NCI-H1105 treated with DMSO at 0.1 percent for 48 hours (cell line): ENCODE measurements around the gene FOCAD.
"Not testable (repeated sequence)": the region's sequence is repeated elsewhere in the genome, so short reads cannot be mapped to it uniquely, and the experiment has no call there.

Experiments
- DNase-seq: peaks from one replicate; lab custom pipeline; 2025; lab: John Stamatoyannopoulos, UW

The FOCAD gene

GRCh38 chr9:20884985-20885593 lies 201.0 kb downstream of the FOCAD start:
- peak; percentile 10 for DNase-seq

DNA sequence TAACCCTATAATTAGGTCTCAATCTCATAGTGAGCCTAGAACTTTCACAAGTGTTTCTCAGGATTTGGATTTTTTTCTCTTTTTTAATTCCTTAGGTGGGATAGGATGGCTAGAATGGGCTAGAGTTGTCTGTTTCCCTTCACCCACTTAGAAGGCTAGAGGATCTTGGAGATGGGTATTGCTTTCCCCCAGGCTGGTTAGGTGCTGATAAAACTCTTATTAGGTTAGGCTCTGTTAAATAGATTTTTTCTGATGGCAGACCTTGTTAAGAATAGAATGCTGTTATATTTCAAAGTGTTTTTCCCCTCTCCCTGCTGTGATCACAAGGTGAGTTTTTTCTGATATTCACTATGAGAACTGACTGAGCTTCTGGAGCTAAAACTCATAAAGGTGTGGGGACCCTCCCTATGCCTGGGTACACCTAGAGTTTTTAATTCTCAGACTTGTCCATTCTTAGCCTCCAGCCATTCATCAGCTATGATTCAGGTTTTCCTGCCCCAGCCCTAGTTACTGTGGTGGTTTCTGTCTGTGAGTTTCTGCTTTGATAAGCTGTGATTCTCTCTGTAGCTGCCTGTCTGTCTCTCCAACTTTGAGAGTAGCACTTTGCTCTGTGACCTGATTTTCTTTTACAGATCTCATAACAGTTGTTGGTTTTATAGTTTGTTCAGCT lies 215.0 kb downstream of the FOCAD start:
- DNase-seq, result no peak

DNA sequence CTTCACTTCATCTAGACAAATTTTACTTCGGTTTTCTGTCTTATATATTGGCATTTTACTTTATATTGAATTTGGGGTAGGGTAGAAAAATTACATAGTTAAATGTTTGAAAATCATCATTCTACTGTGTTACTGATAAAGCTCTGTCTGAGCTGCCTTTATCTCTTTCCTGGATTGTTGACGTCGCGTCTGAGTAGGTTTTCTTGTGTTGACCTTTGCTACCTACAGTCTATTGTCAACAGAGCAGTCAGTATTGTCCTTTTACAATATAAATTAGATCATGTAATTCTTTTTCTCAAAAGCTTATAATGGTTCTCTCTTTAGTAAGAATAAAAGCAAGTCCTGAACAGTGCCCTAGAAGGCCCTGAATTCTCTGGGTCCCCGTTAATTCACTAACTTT lies 219.2 kb downstream of the FOCAD start:
- no peak for DNase-seq

DNA sequence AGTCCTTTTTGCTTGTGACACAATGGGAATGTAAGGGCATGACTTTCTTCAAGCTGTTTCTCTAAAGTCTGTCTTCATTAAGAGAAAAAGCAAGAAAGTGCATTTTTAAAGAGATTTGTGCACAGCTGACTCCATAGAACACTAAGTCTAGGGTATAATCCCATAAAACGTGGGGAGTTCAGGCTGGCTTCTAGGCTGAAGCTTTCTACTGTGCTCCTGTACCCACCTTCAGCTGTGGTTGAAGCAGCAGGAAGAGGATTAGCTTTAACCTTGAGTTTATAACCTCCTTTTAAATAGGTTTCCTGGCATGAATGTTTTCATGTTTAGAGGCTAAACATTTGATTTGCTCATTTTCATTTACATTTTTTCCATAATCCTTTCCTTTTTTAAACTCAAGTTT lies 220.9 kb downstream of the FOCAD start:
- no peak for DNase-seq

DNA sequence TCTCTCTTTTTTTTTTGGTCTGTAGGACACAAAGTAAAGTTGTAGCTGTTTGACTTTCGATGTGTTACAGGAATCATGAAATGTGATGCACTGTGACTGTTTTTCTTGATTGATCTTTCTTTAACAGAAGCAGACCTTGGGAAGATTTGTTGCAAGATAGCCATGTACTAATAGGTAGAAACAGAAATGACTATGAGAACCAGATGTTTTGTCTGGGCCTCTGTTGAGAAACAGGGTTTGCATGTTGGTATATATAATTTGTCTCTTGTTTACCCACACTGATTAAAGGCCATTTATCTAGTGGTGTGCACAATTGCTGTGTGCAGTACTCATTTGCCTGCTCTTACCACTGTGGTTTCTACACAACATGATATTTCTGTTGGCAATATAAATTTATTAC lies 222.3 kb downstream of the FOCAD start:
- no peak for DNase-seq

- DNase-seq, result no peak
These were observed 224.4 kb downstream of the FOCAD start for GRCh38 chr9:20908461-20908860.

- no peak for DNase-seq
These were observed 230.5 kb downstream of the FOCAD start for GRCh38 chr9:20914556-20914955.

DNA sequence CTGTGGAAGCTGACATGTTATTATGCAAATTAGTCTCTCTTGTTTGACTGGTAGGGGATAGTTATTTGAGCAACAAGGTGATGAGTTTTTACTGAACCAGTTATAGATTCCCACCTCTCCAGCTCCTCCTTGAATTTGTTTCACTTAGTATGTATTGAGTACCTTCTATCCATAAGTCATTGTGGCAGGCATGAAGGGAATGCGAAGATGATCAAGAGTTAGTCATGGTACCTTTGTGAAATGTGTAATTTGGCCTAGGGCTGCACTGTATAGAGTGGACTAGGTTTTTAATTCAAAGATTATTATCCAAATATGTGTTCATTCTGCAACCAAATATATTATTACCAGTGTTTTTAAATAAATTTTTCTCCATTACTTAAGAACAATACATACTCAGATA lies 237.3 kb downstream of the FOCAD start:
- no peak for DNase-seq

DNA sequence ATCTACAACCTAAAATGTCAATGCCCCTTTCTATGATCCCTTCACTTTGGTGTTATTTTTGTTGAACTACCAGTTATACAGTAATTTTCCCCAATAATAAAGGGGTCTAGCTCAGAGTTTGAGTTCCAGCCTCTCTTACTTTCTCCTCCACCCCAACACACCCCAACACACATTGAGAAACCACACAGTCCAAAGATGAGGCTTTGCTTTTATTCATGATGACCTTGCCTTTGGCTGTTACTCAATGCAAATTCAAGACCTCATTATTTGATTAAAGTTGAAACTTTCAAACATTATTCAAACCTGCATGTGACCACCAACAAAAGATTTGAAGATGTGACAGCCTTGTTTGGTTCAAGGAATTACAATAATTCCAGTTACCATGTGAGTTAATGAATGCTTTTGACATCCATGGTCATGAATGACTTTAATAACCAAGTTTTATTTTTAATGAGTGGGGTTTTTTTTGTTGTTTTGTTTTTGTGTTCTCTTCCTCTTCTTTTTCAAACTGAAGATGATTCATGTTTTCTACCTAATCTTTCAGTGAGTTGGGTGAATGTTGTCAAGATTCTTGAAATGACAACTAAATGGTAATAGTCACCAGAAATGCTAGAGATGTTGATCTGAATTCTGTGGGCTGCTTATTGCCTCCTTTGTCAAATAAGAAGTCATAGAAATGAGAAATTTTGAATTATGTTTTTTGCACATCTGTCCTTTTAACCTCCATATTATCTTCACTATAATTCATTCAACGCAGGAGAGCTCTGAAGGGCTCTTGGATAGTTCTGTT lies 241.4 kb downstream of the FOCAD start:
- DNase-seq, result no peak

- DNase-seq, result no peak
These were observed 245.2 kb downstream of the FOCAD start for GRCh38 chr9:20929276-20929675.

DNA sequence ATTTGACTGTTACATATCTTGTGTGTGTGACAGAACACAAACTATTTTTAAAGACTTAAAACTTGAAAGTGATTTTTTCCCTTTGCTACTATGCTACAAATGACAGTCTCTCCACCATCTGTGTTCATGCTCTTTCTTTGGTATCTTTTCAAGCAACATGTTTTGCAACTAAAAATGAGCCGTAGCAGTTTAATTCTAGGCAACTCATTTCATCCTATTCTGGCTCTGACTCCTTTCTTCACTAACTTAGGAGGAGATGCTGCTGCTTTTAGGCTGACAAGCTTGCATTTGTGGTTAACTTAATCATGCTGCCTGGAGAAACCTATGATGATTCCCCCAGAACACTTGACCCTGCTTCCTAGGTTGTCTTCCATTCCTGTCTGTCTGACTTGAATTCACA lies 246.8 kb downstream of the FOCAD start:
- no peak for DNase-seq

- DNase-seq, result no peak
These were observed 256.6 kb downstream of the FOCAD start for GRCh38 chr9:20940447-20941173.

DNA sequence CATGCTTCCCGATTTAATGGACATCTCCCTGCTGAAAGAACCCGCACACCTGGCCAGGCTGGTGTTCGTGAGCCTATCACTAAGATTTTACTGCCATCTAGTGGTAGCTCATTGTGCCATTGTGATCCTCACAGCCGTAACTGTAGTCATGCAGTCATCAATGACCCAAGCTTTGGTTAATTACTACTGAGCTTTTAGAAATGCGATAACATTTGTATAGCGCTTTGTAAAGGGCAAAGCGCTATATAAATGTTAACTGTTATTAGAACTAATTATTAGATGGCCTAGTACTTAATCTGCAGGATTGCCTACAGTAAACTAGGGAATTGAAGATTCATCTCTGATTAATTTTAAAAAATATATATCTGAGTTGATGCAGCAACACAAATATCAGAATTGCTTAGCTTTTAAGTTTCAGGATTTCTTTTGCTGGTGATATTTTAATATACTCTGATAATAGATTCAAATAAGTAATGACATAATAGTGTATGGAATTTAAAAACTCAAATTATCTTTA lies 257.2 kb downstream of the FOCAD start:
- DNase-seq, result peak; percentile 71

DNA sequence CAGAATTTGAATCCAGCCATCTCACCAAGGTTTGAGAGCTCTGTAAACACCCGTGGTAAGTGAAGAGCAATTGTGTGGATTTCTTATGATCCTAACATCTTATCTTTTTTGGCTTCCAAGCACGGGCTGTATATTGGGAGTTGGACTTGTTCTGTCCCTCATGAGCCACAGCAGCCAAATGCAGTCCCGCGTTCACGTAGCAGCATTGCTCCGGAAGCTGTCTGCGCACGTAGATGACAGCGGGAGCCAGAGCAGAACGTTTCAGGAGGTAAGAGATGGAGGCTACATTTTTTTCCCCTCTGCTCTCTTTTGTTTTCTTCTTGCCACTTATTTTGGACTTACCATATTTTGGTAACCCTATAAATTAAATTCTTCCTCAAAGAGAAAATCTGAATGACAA lies 260.4 kb downstream of the FOCAD start:
- no peak for DNase-seq

DNA sequence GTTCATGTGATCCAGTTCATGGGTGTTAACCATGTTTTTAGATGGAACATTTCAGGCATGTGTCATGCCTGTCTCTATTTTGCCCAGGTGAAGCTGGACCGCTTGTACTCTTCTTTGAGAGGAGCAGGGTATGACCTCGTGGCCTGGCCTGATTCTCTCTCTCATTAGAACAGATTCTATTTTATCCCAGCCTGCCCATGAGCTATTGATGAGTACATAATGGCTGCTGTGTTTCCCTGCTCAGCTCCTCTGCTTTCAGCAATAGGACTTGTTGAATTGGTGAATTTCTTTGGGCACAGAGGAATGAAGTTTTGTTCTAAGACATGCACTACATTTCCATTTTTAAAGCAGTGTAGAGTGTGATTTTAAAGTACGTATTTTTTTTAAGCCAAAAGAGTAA lies 261.2 kb downstream of the FOCAD start:
- DNase-seq, result no peak

DNA sequence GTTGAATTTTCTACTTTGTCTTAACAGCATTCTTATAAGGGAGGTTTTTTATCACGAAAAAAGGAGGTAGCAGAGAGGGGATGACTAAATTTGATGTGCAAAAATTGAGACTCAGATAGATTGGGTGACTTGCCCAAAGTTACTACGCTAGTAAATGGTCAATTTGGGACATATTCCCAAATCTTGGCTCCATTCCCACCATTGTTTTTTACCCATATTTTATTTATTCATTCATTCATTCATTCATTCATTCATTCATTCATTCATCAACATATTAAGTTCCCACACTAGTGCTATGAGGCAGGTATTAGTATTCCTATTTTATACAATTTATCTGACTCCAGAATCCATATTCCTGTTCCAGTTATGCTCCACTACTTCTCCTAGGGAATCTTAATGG lies 261.8 kb downstream of the FOCAD start:
- no peak for DNase-seq

DNA sequence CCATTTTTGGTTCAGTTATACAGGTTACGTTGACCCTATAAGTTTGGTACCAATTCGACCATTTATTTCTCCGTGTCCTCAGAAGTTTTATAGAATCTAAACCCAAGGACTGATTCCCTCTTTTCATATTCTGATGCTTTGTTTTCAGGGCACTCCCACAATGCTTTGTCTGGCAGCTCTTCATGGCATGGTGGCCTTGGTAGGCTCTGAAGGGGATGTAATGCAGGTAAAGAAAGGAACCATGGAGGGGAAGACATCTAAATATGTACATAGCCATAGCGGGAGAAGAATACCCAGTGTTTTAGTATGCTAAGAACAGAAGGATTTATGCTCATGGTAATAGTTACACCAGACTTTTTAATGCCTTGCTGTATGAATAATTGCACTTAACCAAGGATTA lies 264.6 kb downstream of the FOCAD start:
- DNase-seq, result no peak

DNA sequence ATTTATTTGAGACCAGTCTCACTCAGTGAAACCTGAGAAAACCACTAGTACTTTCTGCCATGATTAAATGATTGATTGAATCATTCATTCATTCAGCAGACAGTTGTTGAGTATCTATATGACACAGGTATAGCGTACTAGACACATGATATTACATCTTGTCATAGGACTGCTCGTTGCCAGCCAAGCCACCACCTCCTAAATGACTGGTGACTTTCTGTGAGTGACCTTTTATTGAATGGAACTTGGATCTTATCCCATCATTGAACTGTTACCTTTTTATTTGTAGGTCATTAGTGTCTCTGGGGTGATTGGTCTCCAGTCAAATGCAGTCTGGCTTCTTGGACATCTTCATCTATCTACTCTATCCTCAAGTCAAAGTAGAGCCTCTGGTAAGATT lies 266.6 kb downstream of the FOCAD start:
- no peak for DNase-seq

GRCh38 chr9:20962536-20963225 lies 278.6 kb downstream of the FOCAD start:
- no peak for DNase-seq

GRCh38 chr9:20972684-20973083 lies 288.6 kb downstream of the FOCAD start:
- no peak for DNase-seq

DNA sequence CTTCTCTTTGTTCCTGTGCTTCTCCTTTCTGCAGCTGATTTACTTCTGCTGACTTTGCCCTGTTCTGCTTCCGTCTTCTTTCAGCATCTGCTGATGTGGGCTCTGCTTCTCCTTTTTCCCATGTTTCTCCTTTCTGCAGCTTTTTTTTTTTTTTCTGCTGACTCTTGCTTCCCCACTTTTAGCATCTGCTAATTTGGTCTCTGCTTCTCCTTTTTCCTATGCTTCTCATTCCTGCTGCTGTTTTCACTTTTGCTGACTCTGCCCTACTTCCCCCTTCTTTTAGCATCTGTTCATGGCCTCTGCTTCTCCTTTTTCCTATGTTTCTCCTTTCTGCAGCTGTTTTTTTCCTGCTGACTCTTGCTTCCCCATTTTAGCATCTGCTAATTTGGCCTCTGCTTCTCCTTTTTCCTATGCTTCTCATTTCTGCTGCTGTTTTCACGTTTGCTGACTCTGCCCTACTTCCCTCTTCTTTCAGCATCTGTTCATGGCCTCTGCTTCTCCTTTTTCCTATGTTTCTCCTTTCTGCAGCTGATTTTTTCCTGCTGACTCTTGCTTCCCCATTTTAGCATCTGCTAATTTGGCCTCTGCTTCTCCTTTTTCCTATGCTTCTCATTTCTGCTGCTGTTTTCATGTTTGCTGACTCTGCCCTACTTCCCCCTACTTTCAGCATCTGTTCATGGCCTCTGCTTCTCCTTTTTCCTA lies 289.3 kb downstream of the FOCAD start:
- DNase-seq, result not testable (repeated sequence)
